HG02852 (cell line): ENCODE measurements around the gene PTH1R.

Experiments
- ATAC-seq: cut with Tn5 transposase; IDR thresholded peaks from one replicate; pipeline ENCODE4 v1.9.1; 2021; ENCODE audit warnings: mild to moderate bottlenecking, moderate library complexity; ENCODE audit not compliant: unreplicated experiment

Gene PTH1R

DNA sequence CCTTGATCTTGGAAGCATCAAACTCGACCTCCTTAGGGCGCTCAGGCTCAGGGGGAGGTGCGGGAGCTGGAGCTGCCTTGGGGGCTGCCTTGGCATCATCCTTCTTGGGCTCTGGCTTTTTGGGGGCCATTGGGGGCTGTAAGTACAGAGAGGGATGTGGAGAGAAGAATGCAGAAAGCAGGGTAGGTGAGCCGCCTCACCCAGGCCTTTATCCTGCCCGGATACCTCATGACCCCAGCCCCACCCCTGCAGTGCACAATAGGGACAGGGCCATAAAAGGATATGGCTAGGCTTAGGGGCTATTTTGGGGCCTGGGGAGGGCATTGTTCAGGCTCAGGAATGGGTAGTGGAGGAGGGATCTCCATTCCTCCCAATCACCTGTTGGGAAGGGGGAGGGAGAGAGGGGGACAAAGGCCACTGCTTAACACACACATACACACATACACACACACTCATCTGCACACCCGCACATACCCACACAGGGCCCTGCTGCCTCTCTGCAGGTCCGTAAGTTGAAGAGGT is 14.2 kb upstream of the PTH1R start, which contains the start of gene MYL3:
Gene MYL3, minus strand, starts transcription at position 184 of the 522 bp plus-strand sequence. Its CDS starts 54 bp downstream, at position 130.
- no peak for ATAC-seq

DNA sequence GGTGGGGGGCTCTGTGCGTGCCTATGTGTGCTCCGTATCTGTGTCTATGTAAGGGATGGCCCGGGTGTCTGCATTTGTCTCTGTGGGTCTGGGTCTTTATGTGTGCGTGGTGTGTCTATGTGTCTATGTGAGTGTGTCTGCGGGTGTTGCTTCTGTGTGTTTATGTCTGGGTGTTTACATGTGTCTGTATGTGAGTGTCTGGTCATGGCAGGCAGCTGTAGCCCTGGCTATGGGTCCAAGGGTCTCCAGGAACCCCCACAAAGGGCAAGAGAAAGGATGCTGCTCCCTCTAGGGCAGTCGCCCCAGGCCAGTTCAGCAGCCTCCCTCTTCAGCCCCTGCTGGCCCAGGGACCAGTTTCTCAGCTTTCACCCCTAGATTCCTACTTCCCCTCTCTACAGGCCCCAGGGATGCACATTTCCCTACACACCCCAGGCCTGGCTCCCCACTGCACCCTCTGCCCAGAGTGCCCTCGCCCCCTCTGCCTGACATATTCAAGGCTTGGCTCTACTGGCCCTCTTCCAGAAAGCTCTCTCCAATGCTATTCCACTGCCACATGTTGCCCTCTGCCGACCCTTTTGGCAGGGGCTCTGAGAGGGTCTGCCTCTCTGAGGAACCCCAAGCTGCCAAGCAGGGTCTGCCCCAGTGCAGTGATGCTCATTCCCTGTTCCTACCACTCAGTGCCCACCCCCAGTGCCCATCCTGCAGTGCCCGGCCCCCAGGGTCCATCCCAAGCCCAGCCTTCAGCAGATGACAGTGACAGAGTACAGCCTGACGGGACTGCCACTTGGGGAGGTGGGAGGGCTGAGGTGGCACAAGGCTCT is 13.2 kb upstream of the PTH1R start:
- ATAC-seq: no peak

DNA sequence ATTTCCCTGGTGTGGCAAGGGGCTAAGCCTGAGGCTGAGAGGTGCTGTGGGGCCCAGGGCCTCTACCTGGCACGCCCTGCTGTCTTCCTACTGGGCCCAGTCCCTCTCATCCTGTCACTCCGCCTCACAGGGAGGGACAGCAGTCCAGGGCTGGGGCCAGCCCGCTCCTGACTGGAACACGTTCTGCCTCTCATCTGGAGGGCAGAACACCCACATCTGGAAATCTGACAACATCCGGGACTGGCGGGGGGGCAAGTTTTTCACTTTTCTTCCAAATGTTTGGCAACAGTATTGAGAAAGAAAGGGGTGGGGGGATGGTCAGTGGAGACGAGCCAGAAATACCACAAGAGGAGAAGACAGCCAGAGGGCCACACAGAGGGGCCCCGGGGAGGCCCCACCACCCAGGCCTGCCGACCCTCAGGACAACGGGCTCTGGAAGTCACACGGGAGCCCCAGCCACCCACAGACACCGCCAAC is 12.5 kb upstream of the PTH1R start:
- no peak for ATAC-seq

DNA sequence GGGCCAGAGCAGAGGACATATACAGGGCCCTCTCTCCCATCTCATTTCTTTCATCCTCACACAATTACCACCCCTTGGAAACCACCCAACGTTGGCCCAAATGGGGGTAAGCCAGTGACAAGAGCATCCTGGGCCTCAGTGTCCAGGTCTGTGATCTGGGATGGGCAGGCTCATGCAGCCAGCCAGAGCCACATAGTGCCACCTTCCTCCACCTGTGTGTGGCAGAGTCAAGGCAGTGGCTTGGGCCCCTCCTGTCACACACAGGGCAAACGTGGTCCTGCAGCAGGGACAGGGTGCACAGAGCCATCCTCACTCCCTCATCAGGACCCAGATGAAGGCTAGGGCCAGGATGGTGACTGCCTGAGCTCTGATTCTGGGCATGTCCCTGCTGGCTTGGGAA is 12.0 kb upstream of the PTH1R start:
- no peak for ATAC-seq

DNA sequence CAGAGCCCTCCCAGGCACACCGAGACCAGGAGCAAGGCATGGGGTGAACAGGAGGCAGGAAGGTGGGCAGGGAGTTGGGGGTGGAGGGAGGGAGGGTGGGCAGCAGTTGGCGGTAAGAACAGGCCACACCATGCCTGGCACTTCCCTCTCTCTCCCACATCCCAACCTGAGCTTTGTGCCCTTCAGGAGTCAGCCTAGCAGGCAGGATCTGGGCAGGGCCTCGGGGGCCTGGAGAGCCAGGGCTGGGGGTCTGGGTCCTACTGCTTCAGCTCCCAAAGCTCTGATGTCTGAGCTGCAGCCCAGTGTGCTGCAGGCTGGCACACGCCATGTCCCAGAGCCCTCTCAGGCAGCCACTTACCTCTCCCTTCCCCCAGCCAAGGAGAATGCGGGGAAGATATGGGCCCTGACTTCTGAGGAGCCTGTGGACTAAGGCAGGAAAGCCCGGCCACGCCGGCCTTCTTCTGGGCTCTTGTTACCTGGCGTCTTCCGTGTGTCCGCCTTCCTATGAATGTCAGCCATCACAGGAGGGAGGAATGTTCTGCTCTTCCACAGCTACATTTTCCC is 11.4 kb upstream of the PTH1R start:
- no peak for ATAC-seq

DNA sequence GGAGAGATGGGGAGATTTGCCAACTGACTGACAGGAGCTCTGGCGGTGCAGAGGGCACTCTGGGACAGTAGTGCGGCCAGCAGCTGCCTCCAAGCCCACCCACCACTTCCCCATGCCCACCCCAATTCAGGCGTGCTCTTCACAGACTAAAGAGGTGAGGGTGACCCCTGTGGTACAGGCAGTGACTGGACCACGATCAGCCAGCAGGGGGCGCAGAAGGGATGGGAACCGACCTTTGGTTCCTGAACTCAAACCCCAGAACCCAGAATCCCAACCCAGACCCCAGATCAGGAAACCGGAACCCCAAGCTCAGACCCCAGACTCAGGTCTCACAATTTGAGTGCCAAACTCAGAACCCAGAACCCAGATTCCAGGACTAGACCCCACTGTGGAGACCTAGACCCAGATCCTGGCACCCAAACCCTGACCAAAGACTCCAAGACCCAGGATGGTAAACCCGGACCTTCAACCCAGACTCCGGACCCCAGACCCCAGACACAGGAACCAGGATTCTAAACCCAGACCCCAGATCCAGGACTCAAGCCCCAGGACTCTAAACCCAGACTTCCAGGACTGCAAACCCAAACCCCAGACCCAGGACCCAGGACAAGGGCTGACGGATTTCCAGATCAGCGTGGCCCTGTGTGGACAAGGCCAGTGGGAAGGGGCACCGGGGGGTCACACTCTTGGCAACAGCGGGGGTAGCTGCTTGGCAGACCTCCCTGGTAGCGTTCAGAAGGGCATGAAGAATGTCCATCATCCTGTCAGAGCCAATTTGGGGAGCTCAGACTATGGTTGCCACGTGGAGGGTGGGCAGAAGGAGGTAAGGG is 10.6 kb upstream of the PTH1R start:
- ATAC-seq: no peak

DNA sequence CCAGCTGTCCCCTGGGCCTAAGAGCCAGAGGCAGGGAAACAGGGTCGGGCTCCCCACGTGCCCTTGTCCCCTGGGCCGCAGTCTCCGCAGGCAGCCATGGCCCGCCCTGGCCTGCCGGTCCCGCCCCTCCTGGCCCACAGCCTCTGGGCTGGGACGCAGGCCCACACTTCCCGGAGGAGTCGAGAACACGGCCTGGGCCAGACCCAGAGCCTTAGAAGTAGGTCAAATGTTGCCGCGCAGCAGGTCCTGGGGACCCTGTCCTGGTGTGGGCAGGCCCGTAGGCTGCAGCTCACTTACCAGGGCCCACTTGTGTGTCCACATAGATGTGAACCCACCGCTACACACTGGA is 10.0 kb upstream of the PTH1R start:
- ATAC-seq: no peak

DNA sequence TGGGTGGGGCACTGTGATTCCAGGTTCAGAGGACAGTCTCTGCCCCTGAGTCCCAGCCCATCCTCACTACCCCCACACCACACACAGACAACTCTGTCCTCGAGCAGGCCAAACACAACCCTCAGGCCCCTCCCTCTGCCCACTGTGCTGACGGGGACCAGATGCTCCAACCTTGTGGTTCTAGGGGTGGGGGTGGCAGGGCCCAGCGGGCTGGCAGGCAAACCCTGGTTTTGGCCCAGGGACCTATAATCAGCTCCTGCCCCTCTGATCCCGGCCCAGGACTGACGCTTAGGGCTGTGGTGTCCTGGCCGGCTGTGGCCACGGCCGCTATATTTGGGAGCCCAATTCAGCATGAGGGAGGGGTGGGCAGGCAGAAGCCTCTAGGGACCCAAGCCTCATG is 9.2 kb upstream of the PTH1R start:
- ATAC-seq: no peak

DNA sequence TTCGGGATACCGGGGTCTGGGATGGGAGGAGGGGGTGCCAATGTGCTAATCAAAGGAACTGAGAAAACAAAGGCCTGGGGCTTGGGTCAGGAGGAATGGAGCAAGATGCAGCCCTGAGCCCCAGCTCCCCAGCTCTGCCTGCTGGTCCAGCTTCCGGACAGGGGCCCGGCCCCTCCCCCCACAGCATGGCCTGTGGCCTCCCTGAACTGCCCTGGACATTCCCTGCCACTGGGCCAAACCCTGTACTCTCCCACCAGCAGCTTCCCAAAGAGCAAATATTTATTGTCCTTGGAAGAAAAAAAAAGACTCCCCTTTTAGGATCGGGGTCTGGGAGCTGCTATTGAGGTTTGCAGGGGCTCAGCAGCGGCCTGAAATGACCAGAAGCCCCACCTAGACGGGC is 8.6 kb upstream of the PTH1R start:
- ATAC-seq: no peak

DNA sequence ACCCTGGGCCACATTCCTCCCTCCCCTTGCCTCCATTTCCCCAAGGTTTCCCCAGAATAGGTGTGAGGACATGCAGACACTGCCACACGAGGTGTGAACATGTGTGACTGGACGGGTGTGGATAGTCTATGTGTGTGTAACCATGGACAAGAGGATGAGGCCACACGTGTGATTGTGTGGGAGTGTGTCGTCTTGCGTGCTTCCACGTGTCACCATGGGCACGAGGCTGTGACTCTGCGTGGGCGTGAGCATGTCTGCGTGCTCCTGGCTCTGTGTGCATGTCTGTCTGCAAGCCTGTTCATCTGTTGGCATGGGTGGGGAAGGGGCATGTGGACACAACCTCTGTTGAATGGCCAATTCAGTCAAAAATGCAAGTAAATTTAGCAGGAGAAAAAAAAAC is 8.1 kb upstream of the PTH1R start:
- no peak for ATAC-seq

DNA sequence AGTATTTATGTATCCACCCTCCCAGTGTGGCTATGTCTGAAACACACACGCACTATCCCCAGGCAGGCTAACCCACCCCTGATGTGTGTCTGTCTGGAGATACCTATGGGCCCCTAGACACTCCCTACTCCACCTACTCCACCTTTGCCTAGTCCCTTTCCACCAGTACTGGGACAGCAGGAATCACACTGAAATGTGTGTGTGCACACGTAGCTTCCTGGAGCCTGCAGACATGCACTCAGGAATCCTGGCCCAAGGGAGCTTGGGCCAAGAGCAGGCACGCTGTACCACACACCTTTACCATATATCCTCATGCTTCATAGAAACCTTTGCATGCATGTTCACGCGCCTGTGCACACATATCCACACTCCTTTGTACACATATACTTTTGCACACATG is 6.9 kb upstream of the PTH1R start:
- ATAC-seq: no peak

DNA sequence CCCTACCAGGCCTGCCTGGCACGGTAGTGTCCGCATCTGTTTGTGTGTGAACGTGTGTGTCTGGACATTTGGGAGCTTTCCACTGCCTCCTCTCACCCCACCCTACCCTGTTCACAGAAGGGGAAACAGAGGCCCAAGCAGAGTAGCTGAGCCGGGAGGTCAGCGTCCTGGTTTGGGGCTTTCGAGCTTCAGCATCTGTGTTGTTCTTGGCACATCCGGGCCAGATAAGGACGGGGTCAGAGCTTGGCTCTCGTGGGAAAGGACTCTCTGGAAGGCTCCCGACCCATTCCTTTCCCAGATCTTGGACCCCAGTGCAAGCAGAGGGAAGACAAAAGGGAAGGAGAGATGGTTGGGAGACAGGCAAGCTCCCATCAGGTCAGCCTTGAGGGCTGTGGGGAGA is 6.3 kb upstream of the PTH1R start:
- ATAC-seq: no peak

DNA sequence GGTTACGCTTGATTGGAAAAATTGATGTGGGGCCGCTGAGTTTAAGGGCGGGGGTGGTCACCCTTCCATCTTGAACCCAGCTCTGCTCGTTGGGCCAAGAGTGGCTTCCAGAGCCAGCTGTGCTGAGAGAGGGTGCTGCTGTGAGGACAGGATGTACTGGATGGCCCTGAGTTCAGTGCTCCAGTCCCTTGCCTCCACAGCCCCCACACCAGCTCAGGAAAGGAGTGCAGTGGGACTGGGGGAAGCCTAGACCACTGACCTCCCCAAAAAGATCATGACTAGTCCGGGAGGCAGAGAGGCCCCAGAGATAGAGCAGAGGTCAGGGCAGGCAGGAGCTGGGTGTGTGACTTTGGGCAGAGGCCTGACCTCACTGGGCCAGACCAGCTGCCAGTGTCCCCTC is 4.0 kb upstream of the PTH1R start:
- no peak for ATAC-seq

DNA sequence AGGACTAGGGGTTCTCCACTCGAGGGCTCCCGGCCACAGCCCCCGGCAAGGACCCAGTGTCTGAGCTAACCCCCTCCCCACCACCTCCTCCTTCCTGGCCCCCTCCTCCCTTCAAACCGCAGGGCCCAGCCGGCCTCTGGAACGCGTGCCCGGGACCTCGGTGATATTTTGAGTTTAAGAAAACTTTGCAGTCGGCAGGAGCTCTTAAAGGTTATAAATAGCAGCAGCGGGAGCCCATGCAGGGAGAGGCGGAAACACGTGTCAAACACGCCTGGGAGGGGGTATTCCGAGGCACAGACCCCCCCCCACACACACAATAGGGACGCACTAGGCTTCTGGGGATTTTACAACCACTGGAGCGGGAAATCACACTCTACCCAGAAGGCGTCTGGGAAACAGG is 3.1 kb upstream of the PTH1R start:
- no peak for ATAC-seq

DNA sequence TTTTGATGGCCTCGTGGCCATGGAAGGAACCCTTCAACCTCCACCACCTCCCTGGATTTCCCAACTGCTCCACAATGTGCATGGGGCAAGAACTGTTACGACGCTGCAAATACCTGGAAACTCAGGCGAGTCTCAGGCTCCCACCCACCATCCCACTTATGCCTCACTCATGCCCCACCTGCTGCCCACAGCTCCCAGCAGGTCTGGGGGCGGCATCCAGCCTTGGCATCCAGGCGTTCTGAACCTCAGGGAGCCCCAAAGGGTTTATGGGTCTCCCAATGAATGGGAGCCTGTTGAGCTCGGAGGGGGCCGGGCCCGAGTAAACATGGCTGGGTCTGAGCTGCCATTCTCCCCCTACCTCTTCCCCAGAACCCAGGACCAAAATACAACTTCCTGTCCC is 2.0 kb upstream of the PTH1R start:
- ATAC-seq: no peak

DNA sequence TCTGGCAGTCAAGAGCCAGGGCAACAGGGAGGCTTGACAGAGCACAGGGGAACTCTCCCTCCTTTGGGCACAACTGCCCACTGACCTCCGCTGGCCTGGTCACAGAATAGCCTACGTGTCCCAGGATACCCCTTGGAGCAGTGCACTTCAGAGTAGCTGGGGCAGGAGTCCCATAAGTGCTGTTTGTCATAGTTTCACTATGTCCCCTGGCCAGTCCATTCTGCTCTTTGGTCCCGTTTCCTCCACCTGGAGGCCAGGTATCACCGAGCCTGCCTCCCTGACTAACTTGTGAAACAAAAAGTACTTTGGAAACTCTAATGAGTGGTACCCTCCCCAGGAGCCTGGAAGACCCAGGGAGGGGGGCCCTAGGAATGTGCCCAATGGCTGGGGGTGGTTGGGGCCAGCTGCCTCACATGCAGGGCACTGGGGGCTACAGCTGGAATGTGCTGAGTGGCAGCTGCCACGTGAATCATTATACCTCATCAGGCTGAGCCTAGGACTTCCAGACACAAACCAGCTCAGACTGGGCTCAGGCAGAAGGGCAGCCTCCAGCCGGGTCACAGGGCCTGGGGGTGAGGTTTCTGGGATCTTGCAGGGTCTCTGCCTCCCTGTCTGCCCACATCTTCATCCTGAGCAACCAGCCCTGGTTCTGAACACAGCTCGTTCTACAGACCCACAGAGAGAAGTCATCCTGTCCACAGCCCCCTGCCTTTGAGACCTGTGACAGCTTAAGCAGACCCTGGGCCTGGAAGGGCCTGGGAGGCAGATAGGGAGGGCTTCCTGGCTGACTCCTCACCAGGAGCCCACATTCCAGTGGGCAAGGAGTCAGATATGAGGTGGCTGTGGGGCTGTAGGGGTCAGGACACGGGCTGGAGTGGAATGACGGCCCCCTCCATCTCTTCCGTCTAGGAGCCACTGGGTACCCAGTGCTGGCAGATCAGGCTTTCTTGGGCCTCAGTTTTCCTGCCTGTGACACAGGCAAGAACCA is 914 bp upstream of the PTH1R start:
- ATAC-seq: no peak

DNA sequence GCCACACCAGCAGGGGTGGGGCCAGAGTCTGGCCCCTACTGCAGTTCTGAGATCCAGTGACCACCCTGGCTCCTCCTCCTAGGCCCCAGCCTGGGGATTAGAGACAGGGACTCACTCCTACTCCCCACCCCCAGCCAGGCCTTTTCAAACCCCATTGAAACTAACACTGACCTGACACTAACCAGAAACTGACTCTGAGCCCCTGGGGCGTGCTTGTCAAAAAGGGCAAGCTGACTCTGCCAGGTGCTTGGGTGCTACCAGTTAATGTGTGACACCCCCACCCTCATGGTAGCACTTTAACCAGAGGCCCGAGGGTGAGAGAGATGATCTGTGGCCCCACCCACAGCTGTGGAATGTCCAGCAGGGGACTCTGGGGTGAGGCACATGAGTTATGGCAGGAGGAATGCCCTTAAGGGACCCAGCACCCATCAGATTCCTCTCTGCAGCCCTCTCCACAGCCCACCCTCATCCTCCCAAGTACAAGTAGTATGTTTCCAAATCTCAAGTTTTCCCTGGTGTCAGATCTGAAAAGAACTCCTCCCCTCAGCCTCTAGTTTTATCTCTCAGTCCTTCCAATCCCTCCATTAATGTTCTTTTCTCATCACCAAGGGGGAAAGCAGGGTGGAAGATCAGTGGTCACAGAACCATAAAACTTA is 1.4 kb downstream of the PTH1R start:
- no peak for ATAC-seq

DNA sequence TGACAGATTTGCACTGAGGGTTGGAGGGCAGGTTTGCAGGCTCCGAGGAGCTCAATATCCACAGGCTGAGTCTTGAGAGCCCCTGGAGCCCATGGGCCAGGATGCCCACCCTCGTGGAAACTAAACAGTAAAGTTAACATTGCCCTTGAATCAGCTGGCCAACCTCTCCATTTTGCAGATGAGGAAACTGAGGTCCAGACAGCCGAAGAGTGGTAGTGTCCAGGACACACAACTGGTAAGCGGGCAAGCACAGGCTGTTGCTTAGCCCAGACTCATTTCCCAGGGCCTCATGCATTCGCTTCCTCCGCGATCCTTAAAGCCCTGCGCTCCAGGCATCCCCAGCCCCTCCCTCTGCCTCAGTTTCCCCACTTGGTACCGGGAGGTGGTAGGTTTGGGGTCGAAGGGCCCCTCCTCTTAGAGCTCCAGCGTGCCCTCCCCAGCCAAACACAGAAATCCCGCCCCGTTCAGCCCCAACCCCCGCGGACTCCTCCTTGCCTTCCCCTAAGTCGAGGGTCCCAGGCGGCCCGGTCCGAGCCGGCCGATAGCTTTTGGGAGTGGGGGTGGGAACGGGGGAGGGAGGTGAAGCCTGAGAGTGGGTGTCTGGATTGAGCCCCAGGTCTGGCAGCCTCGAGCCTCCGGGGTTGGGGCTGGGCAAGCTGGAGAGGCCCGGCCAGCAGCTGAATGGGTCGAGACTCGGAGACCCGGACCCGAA is 3.5 kb downstream of the PTH1R start:
- ATAC-seq: no peak
